ENCODE data around the gene UBE2J2. TPM values are rescaled to one million over a fixed set of nuclear protein-coding genes. Genes with fewer than 3 reads are reported as not detected.
A peak's percentile ranks its signal among the peaks of the same experiment; 100 is the strongest.
"Not testable (repeated sequence)": the region's sequence is repeated elsewhere in the genome, so short reads cannot be mapped to it uniquely, and the experiment has no call there.

UBE2J2 gene
- total RNA-seq, 1 donor = 32.6 TPM

DNA sequence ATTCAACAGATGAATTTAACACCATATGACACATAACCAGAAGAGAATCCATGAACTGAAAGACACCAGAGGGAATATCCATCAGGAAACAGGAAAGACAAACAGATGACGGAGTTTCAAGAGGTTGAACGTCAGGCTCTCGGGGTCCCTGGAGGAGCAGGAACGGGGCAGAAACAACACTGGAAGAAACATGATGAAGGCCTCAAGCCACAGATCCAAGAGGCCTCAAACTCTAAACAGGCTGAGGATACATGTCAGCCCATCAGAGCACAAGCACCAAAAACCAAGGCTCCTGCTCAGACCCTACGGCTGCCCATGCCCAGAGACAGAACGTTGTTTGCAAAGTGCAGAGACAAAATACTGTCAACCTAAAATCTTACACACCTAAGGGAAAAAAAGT is 43.8 kb upstream of the UBE2J2 start:
- DNase-seq (ENCODE audit: insufficient read length, low spot score, missing footprints) = no peak
- Histone ChIP-seq H3K4me1 (ENCODE audit: insufficient read depth, low read length) (peaks cover 10% of the 10 kb centered on the region), H3K9me3 (ENCODE audit: low read depth, low read length) (no peaks in the 10 kb centered on the region), H3K27me3 (ENCODE audit: insufficient read depth, low read length) (no peaks in the 10 kb centered on the region), H3K4me2 (ENCODE audit: insufficient read depth, low read length) (no peak overlapping the region), H3K79me2 (ENCODE audit: insufficient read depth, low read length) (peaks cover 67% of the 10 kb centered on the region), H3K27ac (ENCODE audit: low read depth, low read length) (peak overlapping the region; percentile 78), H2AFZ (ENCODE audit: low read length) (no peak overlapping the region), H3K4me3 (ENCODE audit: insufficient read depth, low read length) (no peak overlapping the region), H3K36me3 (ENCODE audit: insufficient read depth, low read length) (peaks cover 47% of the 10 kb centered on the region), H4K20me1 (ENCODE audit: insufficient read depth, low read length) (peaks cover 42% of the 10 kb centered on the region)
- TF ChIP-seq, protein P1, sequence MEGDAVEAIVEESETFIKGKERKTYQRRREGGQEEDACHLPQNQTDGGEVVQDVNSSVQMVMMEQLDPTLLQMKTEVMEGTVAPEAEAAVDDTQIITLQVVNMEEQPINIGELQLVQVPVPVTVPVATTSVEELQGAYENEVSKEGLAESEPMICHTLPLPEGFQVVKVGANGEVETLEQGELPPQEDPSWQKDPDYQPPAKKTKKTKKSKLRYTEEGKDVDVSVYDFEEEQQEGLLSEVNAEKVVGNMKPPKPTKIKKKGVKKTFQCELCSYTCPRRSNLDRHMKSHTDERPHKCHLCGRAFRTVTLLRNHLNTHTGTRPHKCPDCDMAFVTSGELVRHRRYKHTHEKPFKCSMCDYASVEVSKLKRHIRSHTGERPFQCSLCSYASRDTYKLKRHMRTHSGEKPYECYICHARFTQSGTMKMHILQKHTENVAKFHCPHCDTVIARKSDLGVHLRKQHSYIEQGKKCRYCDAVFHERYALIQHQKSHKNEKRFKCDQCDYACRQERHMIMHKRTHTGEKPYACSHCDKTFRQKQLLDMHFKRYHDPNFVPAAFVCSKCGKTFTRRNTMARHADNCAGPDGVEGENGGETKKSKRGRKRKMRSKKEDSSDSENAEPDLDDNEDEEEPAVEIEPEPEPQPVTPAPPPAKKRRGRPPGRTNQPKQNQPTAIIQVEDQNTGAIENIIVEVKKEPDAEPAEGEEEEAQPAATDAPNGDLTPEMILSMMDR (IDR thresholded peaks at IDR 0.05; ENCODE audit: extremely low read depth, low read depth, low read length) = no peak

DNA sequence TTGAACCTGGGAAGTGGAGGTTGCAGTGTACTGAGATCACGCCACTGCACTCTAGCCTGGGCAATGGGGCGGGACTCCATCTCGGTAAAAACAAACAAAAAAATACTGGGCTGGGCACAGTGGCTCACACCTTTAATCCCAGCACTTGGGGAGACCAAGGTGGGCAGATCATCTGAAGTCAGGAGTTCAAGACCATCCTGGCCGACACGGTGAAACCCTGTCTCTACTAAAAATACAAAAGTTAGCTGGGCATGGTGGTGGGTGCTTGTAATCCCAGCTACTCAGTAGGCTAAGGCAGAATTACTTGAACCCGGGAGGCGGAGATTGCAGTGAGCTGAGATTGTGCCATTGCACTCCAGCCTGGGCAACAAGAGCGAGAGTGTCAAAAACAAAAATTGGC is 42.5 kb upstream of the UBE2J2 start:
- not testable (repeated sequence) for H3K4me2 ChIP-seq (ENCODE audit: insufficient read depth, low read length); DNase-seq (ENCODE audit: insufficient read length, low spot score, missing footprints); H3K9me3 ChIP-seq (ENCODE audit: low read depth, low read length); H3K27ac ChIP-seq (ENCODE audit: low read depth, low read length); H3K27me3 ChIP-seq (ENCODE audit: insufficient read depth, low read length); H3K4me3 ChIP-seq (ENCODE audit: insufficient read depth, low read length); H2AFZ ChIP-seq (ENCODE audit: low read length)
- peaks cover 53% of the 10 kb centered on the region for H3K36me3 ChIP-seq (ENCODE audit: insufficient read depth, low read length)
- H4K20me1 ChIP-seq (ENCODE audit: insufficient read depth, low read length) = peaks cover 37% of the 10 kb centered on the region
- H3K4me1 ChIP-seq (ENCODE audit: insufficient read depth, low read length) = peaks cover 10% of the 10 kb centered on the region
- peaks cover 56% of the 10 kb centered on the region for H3K79me2 ChIP-seq (ENCODE audit: insufficient read depth, low read length)

DNA sequence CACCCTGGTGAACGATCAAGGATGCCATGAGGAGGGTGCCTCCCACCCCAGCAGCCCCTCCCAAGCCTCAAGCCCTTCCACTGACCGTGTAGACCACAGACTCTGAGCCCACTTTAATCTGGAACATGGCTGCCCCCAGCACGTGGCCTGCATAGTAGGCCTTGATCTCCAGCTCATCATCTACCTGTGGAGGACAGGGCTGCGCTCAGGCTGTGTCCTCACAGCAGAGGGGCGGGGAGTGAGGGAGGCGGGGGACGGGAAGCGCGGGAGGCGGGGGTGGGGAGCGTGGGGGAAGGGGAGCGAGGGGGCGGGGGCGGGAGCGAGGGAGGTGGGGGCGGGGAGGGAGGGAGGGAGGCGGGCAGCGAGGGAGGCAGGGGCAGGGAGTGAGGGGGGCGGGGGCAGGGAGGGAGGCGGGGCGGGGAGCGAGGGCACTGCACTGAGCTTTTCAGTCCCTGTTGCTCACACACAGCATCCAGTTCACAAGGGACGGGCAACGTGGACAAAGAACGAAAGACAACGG is 41.8 kb upstream of the UBE2J2 start:
- Histone ChIP-seq H3K27ac (ENCODE audit: low read depth, low read length) (no peak overlapping the region), H3K4me3 (ENCODE audit: insufficient read depth, low read length) (no peak overlapping the region), H4K20me1 (ENCODE audit: insufficient read depth, low read length) (peaks cover 33% of the 10 kb centered on the region), H3K4me2 (ENCODE audit: insufficient read depth, low read length) (no peak overlapping the region), H3K9me3 (ENCODE audit: low read depth, low read length) (no peaks in the 10 kb centered on the region), H3K36me3 (ENCODE audit: insufficient read depth, low read length) (peaks cover 60% of the 10 kb centered on the region), H3K4me1 (ENCODE audit: insufficient read depth, low read length) (peaks cover 10% of the 10 kb centered on the region), H2AFZ (ENCODE audit: low read length) (no peak overlapping the region), H3K79me2 (ENCODE audit: insufficient read depth, low read length) (peaks cover 49% of the 10 kb centered on the region), H3K27me3 (ENCODE audit: insufficient read depth, low read length) (no peaks in the 10 kb centered on the region)
- TF ChIP-seq, protein P1 (IDR thresholded peaks at IDR 0.05; ENCODE audit: extremely low read depth, low read depth, low read length) = no peak
- no peak for DNase-seq (ENCODE audit: insufficient read length, low spot score, missing footprints)

DNA sequence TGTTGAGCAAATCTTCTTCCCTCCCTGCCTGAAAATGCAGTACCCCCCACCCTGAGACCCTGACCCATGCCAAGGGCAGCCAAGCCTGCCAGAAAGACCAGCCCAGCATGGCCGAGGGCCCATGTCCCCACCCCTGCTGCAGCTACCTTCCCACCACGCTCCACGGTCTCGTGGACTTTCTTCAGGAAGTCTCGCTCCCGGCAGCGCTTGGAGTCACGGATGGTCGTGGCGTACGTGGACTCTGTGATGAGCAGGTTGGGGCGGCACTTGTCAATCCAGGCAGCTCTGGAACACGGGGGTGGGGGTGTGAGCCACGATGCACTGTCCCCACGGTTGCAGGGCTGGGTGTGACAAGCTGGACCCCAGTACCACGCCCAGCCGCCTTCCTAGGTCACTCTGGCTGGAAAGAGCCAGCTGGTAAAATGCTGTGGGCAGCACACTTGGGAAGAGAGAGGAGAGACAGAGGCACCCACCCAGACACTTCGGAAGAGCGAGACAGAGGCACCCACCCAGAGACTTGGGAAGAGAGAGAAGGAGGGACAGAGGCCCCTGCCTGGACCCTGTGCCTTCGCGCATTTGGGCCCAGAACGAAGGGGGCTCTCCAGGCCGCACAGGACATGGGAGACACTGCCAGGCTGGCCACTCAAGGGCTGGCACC is 41.2 kb upstream of the UBE2J2 start:
- Histone ChIP-seq H3K27ac (ENCODE audit: low read depth, low read length) (no peak overlapping the region), H3K27me3 (ENCODE audit: insufficient read depth, low read length) (no peaks in the 10 kb centered on the region), H3K36me3 (ENCODE audit: insufficient read depth, low read length) (peaks cover 59% of the 10 kb centered on the region), H3K9me3 (ENCODE audit: low read depth, low read length) (no peaks in the 10 kb centered on the region), H4K20me1 (ENCODE audit: insufficient read depth, low read length) (peaks cover 32% of the 10 kb centered on the region), H3K4me3 (ENCODE audit: insufficient read depth, low read length) (no peak overlapping the region), H3K79me2 (ENCODE audit: insufficient read depth, low read length) (peaks cover 49% of the 10 kb centered on the region), H3K4me1 (ENCODE audit: insufficient read depth, low read length) (peaks cover 10% of the 10 kb centered on the region), H3K4me2 (ENCODE audit: insufficient read depth, low read length) (no peak overlapping the region), H2AFZ (ENCODE audit: low read length) (no peak overlapping the region)
- no peak for DNase-seq (ENCODE audit: insufficient read length, low spot score, missing footprints)
- TF ChIP-seq, protein P1 (IDR thresholded peaks at IDR 0.05; ENCODE audit: extremely low read depth, low read depth, low read length) = no peak
